Panc1 (cell line): ENCODE results near the gene OSBPL1A. TPM values are rescaled to one million over a fixed set of nuclear protein-coding genes. Genes with fewer than 3 reads are reported as not detected.

Experiments
- ATAC-seq: fragments of 200-7000 bp; cut with Tn5 transposase; 2 replicates; pipeline ENCODE4 v1.9.1; 2020; ENCODE audit warnings: mild to moderate bottlenecking, moderate library complexity
- BruUV-seq: library from RNA; stranded (reverse); fragments of 400-500 nt; replicated peaks from 2 replicates; lab custom pipeline; 2021; lab: Mats Ljungman, UMichigan
- CTCF ChIA-PET: fragments of 300-600 bp; sonication (Branson Sonifier 250); formaldehyde crosslinking; loops from one replicate; lab custom pipeline; 2022; ENCODE audit warnings: antibody characterized with exemption; lab: Charles Lee
- POLR2A ChIA-PET: fragments of 300-600 bp; sonication (Branson Sonifier 250); formaldehyde crosslinking; loops from one replicate; lab custom pipeline; 2022; ENCODE audit warnings: antibody characterized with exemption; lab: Charles Lee
- DNase-seq: peaks from one replicate; pipeline ENCODE4 v3.0.0-alpha.2; 2010; ENCODE audit warnings: low read depth, low spot score
- H3K27ac ChIP-seq: 2 replicates; pipeline ENCODE4 v1.5.1; 2011; ENCODE audit warnings: mild to moderate bottlenecking, low read length, inconsistent platforms
- H3K27me3 ChIP-seq: fragments of 200-500 bp; sonication (Bioruptor generic); 2 replicates; pipeline ENCODE4 v1.6.0; 2014; ENCODE audit warnings: low read length, inconsistent platforms; ENCODE audit not compliant: control insufficient read depth, insufficient read depth
- H3K36me3 ChIP-seq: fragments of 200-500 bp; sonication (Bioruptor generic); 2 replicates; pipeline ENCODE4 v1.5.1; 2014; ENCODE audit warnings: inconsistent platforms, mild to moderate bottlenecking, low read length, moderate library complexity; ENCODE audit not compliant: control insufficient read depth, insufficient read depth
- H3K4me1 ChIP-seq: 2 replicates; pipeline ENCODE4 v1.5.1; 2011; ENCODE audit warnings: inconsistent platforms, mild to moderate bottlenecking, low read length, moderate library complexity; ENCODE audit not compliant: control insufficient read depth, insufficient read depth
- H3K4me3 ChIP-seq, 2 experiments: 2 replicates each; pipeline ENCODE4 v1.5.1; 2011 to 2012; ENCODE audit warnings: low read depth in 2 of 2, low read length in 2 of 2, mild to moderate bottlenecking in 2 of 2, inconsistent platforms in 1 of 2, moderate library complexity in 1 of 2
- H3K9me3 ChIP-seq: fragments of 200-500 bp; sonication (Bioruptor generic); 2 replicates; pipeline ENCODE4 v1.5.1; 2014; ENCODE audit warnings: low read depth, mild to moderate bottlenecking, inconsistent platforms, low read length, moderate library complexity; ENCODE audit not compliant: control insufficient read depth, insufficient read depth
- CTCF ChIP-seq: fragments of 450-650 bp; IDR thresholded peaks from 2 replicates; pipeline ENCODE4 v1.5.1; 2017; ENCODE audit warnings: mild to moderate bottlenecking
- POLR2AphosphoS5 ChIP-seq: IDR thresholded peaks from 2 replicates; pipeline ENCODE4 v1.6.1; 2012; ENCODE audit warnings: mild to moderate bottlenecking, low read depth, low read length, moderate library complexity
- SIN3A ChIP-seq: IDR thresholded peaks from 2 replicates; pipeline ENCODE4 v1.6.1; 2012; ENCODE audit warnings: low read depth, mild to moderate bottlenecking, low read length, moderate library complexity, borderline replicate concordance; ENCODE audit not compliant: insufficient read depth
- TCF7L2 ChIP-seq: IDR thresholded peaks from 2 replicates; pipeline ENCODE4 v1.6.1; 2011; ENCODE audit warnings: mild to moderate bottlenecking, low read depth, low read length, inconsistent platforms
- in situ Hi-C: cut with HindIII; loops from 2 replicates; pipeline ENCODE4 v1.10.0; 2016; ENCODE audit warnings: low sequenced_read_pairs, low pct_unique_long_range_greater_than_20kb
- intact Hi-C: fragments of 100-400 bp; cut with micrococcal nuclease; formaldehyde crosslinking; loops from one replicate; pipeline ENCODE4 v1.10.0; 2022; ENCODE audit not compliant: unreplicated experiment
- total RNA-seq: library from RNA; stranded (reverse); gene quantifications from one replicate; pipeline ENCODE4 v1.2.1, GENCODE V29; 2021; ENCODE audit not compliant: unreplicated experiment
- TF ChIP-seq, protein P1 (sequence below), 2 experiments: IDR thresholded peaks; 2 replicates each; pipeline ENCODE4 v1.6.1; 2011 to 2012; ENCODE audit warnings: low read depth in 2 of 2, control low read depth in 1 of 2, low read length in 1 of 2, mild to moderate bottlenecking in 1 of 2, moderate library complexity in 1 of 2; ENCODE audit not compliant: insufficient read depth in 1 of 2

The OSBPL1A gene
- total RNA-seq, 1 experiment from 2014 or later: 50.5 TPM

DNA sequence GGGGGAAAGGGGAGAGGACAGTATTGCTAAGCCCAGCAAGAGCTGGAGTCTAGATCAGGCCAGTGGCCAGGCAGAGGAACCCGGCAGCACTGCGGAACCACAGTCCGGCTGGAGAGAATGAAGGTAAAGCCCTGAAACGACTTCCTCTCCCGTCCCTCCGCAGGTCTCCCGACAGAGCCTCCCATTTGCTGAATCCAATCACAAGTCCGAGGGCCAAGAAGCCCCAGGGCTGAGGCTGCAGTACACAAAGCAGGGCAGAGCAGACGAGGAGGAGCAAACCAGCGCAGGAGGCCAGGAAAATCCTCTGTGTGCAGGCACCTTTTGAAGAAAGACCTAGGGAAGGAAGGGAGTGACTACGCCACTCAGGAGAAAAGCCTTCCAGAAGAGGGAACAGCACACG is 104.4 kb downstream of the OSBPL1A start:
- ChIA-PET CTCF (no interaction called here), POLR2A (no interaction called here)
- no TSS peak for BruUV-seq
- H3K9me3 ChIP-seq: no peaks in the 10 kb centered on the region
- no peaks in the 10 kb centered on the region for H3K36me3 ChIP-seq
- no peak for TF ChIP-seq SIN3A
- H3K27me3 ChIP-seq: no peaks in the 10 kb centered on the region
- no peak overlapping the region for H3K27ac ChIP-seq
- ATAC-seq (no peak), DNase-seq (no peak)
- H3K4me1 ChIP-seq: no peaks in the 10 kb centered on the region
- in situ Hi-C loops (no loop called here), intact Hi-C loops (no loop called here)
- no peak overlapping the region for H3K4me3 ChIP-seq

DNA sequence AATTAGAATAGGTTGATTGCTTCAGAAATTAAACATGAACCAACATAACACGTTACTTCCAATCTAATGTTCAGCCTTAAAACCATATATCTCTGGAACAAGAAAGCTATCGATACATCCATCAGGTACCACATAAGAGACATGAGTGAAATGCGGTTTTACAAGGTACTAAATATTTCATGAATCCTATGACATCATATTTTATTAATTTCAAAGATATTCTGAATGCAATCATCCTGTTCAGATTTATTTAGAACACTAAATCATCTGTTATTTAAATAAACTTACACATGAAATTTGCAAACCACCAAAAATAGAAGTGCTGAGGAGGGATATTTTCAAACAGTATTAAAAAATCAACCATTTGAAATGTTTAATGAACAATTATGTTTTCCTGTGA is 119.0 kb downstream of the OSBPL1A start:
- POLR2A ChIA-PET: no interaction called here
- in situ Hi-C loops: no loop called here
- no peak for TF ChIP-seq TCF7L2
- no peak for TF ChIP-seq CTCF
- TF ChIP-seq POLR2AphosphoS5: no peak
- TF ChIP-seq, protein P1, sequence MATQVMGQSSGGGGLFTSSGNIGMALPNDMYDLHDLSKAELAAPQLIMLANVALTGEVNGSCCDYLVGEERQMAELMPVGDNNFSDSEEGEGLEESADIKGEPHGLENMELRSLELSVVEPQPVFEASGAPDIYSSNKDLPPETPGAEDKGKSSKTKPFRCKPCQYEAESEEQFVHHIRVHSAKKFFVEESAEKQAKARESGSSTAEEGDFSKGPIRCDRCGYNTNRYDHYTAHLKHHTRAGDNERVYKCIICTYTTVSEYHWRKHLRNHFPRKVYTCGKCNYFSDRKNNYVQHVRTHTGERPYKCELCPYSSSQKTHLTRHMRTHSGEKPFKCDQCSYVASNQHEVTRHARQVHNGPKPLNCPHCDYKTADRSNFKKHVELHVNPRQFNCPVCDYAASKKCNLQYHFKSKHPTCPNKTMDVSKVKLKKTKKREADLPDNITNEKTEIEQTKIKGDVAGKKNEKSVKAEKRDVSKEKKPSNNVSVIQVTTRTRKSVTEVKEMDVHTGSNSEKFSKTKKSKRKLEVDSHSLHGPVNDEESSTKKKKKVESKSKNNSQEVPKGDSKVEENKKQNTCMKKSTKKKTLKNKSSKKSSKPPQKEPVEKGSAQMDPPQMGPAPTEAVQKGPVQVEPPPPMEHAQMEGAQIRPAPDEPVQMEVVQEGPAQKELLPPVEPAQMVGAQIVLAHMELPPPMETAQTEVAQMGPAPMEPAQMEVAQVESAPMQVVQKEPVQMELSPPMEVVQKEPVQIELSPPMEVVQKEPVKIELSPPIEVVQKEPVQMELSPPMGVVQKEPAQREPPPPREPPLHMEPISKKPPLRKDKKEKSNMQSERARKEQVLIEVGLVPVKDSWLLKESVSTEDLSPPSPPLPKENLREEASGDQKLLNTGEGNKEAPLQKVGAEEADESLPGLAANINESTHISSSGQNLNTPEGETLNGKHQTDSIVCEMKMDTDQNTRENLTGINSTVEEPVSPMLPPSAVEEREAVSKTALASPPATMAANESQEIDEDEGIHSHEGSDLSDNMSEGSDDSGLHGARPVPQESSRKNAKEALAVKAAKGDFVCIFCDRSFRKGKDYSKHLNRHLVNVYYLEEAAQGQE (IDR thresholded peaks at IDR 0.05; ENCODE audit: insufficient read depth in 1 of 2, low read depth in 2 of 2, low read length in 1 of 2): no peak
- no peak for TF ChIP-seq SIN3A

GRCh38 chr18:24277516-24278195 is 120.0 kb downstream of the OSBPL1A start:
- in situ Hi-C loops: no loop called here
- ATAC-seq (no peak), DNase-seq (no peak)
- ChIA-PET CTCF (no interaction called here), POLR2A (no interaction called here)
- TF ChIP-seq, protein P1 (IDR thresholded peaks at IDR 0.05; ENCODE audit: insufficient read depth in 1 of 2, low read depth in 2 of 2, low read length in 1 of 2): no peak
- TF ChIP-seq TCF7L2 (no peak), CTCF (no peak), POLR2AphosphoS5 (no peak)
- Histone ChIP-seq H3K4me3 (no peak overlapping the region), H3K27ac (no peak overlapping the region), H3K36me3 (no peaks in the 10 kb centered on the region), H3K4me1 (no peaks in the 10 kb centered on the region), H3K9me3 (no peaks in the 10 kb centered on the region), H3K27me3 (no peaks in the 10 kb centered on the region)
- no TSS peak for BruUV-seq
- intact Hi-C loops: no loop called here

More for the DNA sequence above, 119.0 kb downstream of the OSBPL1A start:
- no peaks in the 10 kb centered on the region for H3K36me3 ChIP-seq
- DNase-seq (no peak), ATAC-seq (no peak)
- BruUV-seq: no TSS peak
- H3K9me3 ChIP-seq: no peaks in the 10 kb centered on the region
- CTCF ChIA-PET: no interaction called here
- no peak overlapping the region for H3K27ac ChIP-seq
- no peak overlapping the region for H3K4me3 ChIP-seq
- intact Hi-C loops: no loop called here
- no peaks in the 10 kb centered on the region for H3K27me3 ChIP-seq
- H3K4me1 ChIP-seq: no peaks in the 10 kb centered on the region
